ENCODE data around the gene SECTM1.
"Not testable (repeated sequence)": the region's sequence is repeated elsewhere in the genome, so short reads cannot be mapped to it uniquely, and the experiment has no call there.

SECTM1 gene

GRCh38 chr17:82333279-82334171 lies at the start of gene SECTM1:
Gene SECTM1, minus strand, starts transcription at chr17:82333766. Its CDS starts 6,526 bp downstream, at chr17:82327240.
- no peak for DNase-seq (ENCODE audit: low read depth, low spot score)

DNA sequence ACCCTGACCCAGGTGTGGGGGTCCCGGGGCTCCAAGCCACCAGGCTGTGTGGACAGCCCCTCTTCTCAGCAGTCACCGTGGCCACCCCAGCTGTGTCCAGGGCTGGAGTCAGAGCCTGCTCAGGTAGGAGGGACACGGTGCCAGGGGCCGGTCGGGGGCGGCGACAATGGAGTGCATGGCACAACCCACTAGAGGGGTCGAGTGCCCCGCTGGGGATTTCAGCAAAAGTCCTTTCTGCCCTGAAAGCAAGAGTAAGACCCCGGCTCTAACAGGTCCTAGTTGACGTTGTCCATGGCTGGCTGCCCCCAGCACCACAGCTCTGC lies 49.3 kb upstream of the SECTM1 start:
- no peak for DNase-seq (ENCODE audit: low read depth, low spot score)

DNA sequence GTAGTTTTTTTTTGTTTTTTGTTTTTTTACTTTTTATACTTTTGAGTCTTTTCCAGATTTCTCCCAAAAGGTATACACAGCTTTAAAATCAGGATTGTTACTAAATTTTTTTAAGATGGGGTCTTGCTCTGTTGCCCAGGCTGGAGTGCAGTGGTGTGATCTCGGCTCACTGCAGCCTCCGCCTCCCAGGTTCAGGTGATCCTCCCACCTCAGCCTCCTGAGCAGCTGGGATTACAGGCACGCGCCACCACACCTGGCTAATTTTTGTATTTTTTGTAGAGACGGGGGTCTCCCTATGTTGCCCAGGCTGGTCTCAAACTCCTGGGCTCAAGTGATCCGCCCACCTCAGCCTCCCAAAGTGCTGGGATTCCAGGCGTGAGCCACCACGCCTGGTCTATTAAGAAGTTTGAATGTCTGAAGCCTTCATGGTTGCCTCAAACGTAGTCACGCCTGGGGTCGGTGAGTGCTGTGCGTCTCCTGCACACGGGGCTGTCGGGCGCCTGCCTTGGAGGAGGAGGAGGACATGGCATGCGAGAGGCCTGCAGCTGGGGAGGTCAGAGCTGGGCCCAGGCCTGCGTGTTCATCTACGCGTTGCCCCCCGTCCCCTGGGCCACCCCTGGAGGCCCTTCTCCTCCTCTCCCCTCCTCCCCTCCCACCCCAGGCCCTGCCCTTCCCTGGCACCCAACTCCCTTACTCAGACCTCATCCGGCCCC lies 48.8 kb upstream of the SECTM1 start:
- not testable (repeated sequence) for DNase-seq (ENCODE audit: low read depth, low spot score)

DNA sequence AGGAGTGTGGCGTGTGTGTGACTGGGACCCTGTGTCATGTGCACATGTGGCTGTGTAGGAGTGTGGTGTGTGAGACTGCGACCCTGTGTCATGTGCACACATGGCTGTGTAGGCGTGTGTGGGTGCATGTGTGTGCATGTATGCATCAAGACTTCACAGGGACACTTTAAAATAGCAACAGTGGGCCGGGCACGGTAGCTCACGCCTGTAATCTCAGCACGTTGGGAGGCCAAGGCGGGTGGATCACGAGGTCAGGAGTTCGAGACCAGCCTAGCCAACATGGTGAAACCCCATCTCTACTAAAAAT lies 48.1 kb upstream of the SECTM1 start:
- DNase-seq (ENCODE audit: low read depth, low spot score), result not testable (repeated sequence)

DNA sequence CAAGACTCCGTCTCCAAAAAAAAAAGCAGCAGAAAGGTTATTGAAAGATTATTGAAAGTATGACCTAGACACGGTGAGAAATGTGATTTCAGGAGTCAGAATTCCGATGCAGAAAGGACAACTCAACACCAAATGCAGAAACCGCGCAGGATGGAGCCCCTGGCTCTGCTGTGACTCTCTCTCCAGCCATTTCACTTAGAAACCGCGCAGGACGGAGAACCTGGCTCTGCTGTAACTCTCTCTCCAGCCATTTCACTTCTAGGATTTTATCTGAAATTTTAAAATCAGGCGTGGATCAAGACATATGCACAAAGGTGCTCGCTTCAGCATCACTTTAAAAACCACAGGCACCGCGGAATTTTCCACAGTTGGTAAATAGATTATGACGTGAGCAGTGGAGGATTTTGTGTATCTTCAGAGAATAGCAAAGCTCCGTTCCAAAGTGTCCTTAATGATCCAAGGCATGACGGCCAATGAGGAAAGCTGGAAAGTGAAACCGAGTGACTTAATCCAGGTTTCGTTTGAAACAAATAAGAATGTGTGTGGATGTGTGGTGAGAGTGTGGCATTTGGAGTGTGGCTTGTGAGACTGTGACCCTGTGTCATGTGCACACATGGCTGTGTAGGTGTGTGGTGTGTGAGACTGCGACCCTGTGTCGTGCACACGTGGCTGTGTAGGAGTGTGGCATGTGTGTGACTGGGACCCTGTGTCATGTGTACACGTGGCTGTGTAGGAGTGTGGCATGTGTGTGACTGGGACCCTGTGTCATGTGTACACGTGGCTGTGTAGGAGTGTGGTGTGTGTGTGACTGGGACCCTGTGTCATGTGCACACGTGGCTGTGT lies 47.5 kb upstream of the SECTM1 start:
- no peak for DNase-seq (ENCODE audit: low read depth, low spot score)

DNA sequence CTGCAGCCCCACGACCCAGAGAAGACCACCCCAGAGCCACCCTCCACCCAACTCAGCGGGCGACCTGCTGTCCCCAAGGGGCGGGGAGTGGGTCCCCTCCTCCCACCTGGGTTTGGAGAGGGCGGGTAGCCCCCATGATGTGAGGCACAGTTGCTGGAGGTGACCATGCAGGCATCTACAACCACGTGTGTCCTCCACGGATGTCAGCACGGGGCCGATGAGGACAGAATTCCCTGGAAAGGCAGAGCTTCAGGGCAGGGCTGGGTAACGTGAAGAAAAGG lies 45.1 kb upstream of the SECTM1 start:
- DNase-seq (ENCODE audit: low read depth, low spot score), result no peak

DNA sequence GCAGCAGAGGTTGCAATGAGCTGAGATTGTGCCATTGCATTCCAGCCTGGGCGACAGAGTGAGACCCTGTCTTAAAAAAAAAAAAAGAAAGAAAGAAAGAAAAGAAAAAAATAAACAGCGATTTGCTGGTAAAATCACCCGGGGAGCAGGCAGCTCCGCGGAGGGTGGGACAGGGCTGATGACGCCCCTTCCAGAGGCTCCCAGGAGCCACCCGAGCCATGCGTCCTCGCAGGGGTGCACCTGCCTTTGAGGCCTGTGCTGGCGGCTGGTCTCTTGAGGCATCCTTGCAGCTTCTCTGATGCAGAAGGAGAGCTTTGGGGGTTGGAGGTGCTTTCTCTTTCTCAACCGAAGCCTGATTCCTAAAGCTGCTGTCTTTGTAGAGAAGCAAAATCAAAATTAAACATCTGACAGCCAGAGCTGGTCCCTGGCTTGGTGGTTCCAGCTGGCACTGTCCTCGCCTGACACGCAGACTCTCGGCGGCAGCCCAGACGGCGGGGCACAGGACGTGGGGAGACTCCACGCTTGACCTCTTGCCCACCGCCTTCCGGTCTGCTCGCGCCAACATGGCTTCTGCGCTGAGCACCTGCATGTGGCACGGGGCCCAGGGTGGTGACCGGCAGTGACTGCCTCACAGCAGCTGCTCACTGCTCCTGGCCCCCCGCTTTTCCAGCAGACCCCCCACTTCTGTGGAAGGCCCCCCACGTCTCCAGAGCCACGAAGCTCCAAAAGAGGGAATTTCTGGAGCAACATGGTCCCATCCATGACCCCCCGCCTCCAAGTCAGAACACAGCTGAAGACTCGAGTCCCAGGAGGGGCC lies 44.6 kb upstream of the SECTM1 start:
- DNase-seq (ENCODE audit: low read depth, low spot score), result no peak

- DNase-seq (ENCODE audit: low read depth, low spot score), result not testable (repeated sequence)
These were observed 43.7 kb upstream of the SECTM1 start for GRCh38 chr17:82377294-82377693.

DNA sequence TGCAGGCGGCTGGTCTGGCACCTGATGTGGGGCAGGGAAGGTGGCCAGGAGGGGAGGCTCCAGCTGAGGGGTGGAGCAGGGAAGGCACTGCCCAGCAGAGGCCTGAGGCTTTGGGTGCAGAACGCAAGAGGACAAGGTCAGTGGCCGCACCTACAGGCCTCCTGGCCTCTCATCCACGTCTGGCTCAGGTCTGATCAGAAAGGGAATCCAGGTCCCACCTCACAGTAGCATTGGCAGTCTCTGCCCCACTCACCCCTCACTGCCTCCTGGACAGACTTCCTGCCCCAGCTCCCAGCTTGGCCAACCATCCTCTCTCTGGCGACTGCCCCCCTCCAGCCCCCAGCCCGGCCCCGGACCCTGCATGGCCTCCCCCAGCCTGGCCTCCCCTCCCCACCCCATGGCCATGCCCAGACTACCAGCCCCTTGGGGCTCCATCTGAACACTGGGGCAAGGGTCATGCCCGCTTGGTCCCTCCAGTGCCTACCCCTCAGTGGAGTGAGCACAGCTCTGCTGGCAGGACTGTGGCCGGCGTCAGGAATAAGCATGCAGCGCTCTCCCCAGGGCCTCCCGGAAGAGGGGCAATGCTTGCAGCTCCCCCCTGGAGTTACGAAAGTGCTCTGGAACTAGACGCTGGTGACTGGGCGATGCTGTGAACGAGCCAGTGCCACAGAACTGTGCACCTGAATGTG lies 42.6 kb upstream of the SECTM1 start:
- DNase-seq (ENCODE audit: low read depth, low spot score), result no peak

DNA sequence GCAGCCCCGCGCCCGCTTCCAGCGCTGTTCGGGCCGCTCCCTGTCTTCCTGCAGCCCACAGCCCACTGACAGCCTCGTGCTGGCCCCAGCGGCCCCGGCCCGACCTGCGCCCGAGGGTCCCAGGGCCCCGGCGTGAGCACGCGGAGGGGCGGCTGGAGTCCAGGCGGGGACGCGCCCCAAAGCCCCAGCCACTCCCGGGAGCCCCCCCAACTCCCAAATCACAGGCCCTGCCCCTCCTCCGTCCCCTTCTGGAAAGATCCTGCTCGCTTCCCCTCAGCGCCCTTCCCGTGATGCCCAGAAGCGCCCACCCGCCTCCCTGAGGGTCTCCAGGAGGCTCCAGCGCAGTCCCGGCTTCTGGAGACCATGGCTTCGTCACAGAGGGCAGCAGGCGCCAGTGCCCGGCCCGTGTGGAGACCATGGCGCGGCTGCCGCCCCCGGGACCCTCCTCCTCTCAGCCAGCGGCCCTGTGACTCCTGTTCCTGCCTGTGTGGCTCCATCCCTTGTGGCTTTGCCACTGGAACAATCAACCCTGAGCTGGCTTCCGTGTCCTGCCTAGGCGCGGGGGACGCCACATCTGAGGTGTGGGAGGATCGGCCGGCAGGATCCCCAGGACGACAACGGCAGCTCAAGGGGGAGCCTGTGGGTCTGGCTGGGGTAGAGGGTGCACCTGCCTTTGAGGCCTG lies 41.9 kb upstream of the SECTM1 start:
- DNase-seq (ENCODE audit: low read depth, low spot score), result no peak

DNA sequence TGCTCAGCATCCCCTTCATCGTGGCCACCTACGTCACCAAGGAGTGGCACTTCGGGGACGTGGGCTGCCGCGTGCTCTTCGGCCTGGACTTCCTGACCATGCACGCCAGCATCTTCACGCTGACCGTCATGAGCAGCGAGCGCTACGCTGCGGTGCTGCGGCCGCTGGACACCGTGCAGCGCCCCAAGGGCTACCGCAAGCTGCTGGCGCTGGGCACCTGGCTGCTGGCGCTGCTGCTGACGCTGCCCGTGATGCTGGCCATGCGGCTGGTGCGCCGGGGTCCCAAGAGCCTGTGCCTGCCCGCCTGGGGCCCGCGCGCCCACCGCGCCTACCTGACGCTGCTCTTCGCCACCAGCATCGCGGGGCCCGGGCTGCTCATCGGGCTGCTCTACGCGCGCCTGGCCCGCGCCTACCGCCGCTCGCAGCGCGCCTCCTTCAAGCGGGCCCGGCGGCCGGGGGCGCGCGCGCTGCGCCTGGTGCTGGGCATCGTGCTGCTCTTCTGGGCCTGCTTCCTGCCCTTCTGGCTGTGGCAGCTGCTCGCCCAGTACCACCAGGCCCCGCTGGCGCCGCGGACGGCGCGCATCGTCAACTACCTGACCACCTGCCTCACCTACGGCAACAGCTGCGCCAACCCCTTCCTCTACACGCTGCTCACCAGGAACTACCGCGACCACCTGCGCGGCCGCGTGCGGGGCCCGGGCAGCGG lies 41.2 kb upstream of the SECTM1 start:
- no peak for DNase-seq (ENCODE audit: low read depth, low spot score)

DNA sequence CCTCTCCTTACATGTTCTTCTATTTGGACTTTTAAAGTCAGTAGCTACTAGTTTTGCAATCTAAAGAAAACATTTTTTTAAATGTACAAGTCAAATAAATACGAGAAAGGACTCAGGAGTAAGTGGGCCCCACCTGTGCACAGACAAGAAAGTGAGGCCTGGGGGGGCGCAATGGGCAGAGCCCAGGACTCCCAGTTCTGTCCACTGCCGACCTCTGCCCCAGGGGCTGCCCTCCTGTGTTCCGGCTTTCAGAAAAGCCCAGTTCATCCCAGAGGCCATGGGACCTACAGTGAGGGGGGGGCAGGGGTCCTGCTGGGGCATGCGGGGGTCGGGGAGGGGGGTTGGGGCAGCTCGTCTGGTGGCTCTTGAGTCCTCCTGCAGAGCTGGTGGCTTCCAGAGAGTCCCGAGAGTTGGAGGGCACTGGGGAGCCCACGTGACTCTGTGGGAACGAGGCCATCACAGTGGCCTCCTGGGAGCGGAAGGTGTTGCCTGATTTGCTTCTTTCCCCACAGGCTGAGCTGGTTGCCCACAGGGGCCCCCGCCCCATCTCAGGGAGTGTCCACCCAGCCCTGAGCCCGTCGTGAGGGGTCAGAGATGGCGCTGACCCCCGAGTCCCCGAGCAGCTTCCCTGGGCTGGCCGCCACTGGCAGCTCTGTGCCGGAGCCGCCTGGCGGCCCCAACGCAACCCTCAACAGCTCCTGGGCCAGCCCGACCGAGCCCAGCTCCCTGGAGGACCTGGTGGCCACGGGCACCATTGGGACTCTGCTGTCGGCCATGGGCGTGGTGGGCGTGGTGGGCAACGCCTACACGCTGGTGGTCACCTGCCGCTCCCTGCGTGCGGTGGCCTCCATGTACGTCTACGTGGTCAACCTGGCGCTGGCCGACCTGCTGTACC lies 40.4 kb upstream of the SECTM1 start:
- DNase-seq (ENCODE audit: low read depth, low spot score), result no peak

DNA sequence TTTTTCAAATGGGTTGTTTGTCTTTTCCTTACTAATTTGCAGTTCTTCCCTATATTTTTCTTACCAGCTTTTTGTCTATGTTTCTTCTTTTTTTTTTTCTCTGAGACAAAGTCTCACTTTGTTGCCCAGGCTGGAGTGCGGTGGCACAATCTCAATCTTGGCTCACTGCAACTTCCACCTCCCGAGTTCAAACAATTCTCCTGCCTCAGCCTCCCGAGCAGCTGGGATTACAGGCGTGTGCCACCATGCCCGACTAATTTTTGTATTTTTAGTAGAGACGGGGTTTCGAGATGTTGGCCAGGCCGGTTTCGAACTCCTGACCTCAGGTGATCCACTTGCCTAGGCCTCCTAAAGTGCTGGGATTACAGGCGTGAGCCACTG lies 39.5 kb upstream of the SECTM1 start:
- not testable (repeated sequence) for DNase-seq (ENCODE audit: low read depth, low spot score)

DNA sequence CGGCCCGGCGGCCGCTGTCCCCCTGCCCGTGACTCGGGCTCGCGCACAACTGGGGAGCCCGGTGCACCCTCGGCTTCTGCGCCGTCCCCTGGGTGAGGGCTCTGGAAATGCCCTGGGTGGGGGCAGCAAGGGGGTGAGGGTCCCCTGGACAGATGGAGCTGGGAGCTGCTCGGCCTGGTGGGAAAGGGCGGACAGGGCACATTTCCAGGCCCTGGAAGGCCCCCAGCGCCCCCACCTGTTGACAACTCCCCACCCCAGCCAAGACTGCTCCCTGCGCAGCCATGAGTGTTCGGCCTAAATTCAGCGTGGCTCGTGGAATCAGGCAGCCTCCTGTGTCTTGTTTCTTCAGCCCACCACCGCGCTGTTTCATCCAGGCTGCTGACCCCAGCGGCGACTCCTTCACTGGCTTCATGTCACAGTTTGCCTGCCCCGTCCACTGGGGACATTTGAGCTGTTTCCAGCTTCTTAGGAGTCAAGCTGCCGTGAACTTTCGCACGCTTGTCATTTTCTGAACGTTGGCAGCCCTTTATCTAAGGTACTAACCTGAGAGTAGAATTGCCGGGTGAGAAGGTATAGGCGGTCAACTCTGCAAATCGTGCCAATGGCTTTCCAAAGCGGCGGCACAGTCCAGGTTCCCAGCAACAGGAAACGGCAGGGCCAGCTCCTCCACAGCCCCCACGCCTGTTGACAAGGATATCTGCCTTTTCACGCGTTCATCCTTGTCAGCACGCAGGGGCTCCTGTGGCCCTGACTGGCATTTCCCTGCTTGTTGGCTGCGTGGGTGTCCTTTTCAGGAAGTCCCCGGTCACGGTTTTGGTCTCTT lies 38.9 kb upstream of the SECTM1 start:
- no peak for DNase-seq (ENCODE audit: low read depth, low spot score)

DNA sequence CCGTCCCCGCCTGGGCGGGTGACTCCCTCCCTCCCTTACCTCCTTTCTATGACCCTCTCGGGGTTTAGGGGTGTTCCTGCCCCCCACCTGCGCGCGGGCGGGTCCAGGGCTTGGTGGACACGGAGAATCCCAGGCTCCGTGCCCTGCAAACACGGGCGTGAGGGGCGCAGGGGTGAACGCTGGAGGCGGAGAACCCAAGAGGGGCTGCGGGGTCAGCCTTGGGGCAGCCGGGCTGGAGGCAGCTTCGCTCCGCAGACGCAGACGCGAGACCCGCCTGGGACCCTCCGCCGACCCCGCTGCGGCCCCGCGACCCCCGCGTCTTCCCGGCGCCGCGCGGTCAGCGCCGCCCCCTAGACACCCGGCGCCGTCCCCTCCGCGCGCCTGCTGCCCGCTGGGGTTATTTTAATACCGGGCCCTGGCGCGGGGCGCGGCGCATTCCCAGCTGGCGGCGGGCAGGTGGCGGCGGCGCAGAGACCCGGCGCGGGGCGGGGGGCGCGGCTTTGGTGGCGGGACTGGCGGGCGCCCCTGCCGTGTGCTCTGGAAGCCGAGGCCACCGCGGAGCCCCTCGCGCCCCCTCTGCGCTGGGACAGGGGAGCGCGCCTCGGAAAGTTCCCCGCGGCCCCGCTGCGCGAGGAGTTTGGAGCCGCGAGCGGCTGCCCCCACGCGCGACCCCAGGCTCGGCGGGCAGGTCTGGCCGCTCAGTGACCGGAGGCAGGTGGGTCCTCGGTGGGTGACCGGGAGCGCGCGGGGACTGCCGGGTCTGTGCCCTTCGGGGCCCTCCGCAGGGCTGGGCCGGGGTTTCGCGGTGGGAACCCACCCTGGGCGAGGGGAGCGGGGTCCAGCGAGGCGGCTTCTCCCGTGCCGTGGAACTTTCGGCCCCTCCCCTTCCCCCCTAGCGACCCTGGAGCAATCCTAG lies 38.0 kb upstream of the SECTM1 start, which contains the start of gene UTS2R:
Gene UTS2R, plus strand, starts transcription at position 433 of the 916 bp plus-strand sequence. CDS start 2,560 bp downstream, outside the sequence.
- no peak for DNase-seq (ENCODE audit: low read depth, low spot score)

DNA sequence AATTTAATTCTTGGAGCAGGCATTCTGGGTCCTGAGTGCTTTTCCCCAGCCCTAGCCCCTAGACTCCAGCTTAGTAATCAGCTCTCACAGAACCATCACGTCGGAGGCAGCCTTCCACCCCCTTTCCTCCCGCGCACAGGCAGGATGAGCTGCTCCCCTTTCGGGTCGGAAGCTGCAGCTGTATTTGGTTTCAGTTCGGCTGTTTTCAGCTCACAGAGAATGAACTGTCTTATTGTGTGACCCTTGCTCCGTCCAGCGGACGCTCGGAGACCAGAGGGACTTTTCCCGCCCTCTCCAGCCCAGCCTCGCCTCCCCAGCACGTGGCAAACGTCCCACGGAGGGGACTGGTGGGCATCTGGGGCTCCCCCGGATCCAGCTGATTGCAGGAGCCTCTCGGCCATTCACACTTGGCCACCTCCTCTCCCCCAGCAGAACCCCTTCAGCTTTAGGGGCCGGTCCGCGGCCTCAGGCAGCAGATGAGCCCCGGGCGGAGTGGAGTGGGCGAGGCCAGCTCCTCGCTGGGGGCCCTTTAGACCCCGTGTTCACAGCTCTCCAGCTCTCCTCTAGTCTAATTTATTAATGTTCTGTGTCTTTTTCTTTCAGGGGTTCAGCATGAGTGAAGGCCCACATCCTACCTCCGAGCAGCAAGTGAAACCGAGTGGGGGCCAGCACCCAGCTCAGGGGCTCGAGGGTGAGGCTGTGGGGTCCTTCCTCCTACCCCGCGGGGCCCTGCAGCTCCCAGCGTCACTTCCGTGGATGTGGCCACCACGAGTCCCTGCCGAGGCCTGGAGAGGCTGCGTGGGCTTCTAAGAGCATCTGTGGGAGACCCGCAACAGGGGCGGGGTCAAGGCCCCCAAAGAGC lies 37.1 kb upstream of the SECTM1 start:
- no peak for DNase-seq (ENCODE audit: low read depth, low spot score)

Data from activated CD4-positive, CD25-positive, alpha-beta regulatory T cell treated with anti-CD3 and anti-CD28 coated beads, Interleukin-2, amount 50 U/mL, for 16 hours (primary cell).